ENCODE data around the gene EIF3L.
"Not testable (repeated sequence)": the region's sequence is repeated elsewhere in the genome, so short reads cannot be mapped to it uniquely, and the experiment has no call there.

DNA sequence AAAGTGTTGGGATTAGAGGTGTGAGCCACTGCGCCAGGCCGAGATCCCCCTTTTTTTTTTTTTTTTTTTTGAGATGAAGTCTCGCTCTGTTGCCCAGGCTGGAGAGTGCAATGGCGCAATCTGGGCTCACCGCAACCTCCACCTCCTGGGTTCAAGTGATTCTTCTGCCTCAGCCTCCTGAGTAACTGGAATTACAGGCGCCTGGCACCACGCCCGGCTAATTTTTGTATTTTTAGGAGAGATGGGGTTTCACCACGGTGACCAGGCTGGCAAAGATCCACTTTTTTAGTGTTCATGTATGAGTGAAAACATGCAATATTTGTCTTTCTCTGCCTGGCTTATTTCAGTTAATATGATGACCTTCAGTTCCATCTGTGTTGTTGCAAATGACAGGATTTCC is 49.2 kb upstream of the EIF3L start:
- TF ChIP-seq, protein P1, sequence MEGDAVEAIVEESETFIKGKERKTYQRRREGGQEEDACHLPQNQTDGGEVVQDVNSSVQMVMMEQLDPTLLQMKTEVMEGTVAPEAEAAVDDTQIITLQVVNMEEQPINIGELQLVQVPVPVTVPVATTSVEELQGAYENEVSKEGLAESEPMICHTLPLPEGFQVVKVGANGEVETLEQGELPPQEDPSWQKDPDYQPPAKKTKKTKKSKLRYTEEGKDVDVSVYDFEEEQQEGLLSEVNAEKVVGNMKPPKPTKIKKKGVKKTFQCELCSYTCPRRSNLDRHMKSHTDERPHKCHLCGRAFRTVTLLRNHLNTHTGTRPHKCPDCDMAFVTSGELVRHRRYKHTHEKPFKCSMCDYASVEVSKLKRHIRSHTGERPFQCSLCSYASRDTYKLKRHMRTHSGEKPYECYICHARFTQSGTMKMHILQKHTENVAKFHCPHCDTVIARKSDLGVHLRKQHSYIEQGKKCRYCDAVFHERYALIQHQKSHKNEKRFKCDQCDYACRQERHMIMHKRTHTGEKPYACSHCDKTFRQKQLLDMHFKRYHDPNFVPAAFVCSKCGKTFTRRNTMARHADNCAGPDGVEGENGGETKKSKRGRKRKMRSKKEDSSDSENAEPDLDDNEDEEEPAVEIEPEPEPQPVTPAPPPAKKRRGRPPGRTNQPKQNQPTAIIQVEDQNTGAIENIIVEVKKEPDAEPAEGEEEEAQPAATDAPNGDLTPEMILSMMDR (IDR thresholded peaks at IDR 0.05), result not testable (repeated sequence)
- not testable (repeated sequence) for TF ChIP-seq POLR2A, EP300, POLR2AphosphoS5 (IDR thresholded peaks at IDR 0.05)

Data from suprapubic skin (tissue), 4 donors.